Panc1 (cell line): ENCODE data around the gene SLC19A1. TPM values are rescaled to one million over a fixed set of nuclear protein-coding genes. Genes with fewer than 3 reads are reported as not detected.

Experiments used
- ATAC-seq: fragments of 200-7000 bp; cut with Tn5 transposase; 2 replicates; pipeline ENCODE4 v1.9.1; 2020; ENCODE audit warnings: mild to moderate bottlenecking, moderate library complexity
- BruUV-seq: library from RNA; stranded (reverse); fragments of 400-500 nt; replicated peaks from 2 replicates; lab custom pipeline; 2021; lab: Mats Ljungman, UMichigan
- CTCF ChIA-PET: fragments of 300-600 bp; sonication (Branson Sonifier 250); formaldehyde crosslinking; loops from one replicate; lab custom pipeline; 2022; ENCODE audit warnings: antibody characterized with exemption; lab: Charles Lee
- POLR2A ChIA-PET: fragments of 300-600 bp; sonication (Branson Sonifier 250); formaldehyde crosslinking; loops from one replicate; lab custom pipeline; 2022; ENCODE audit warnings: antibody characterized with exemption; lab: Charles Lee
- DNase-seq: peaks from one replicate; pipeline ENCODE4 v3.0.0-alpha.2; 2010; ENCODE audit warnings: low read depth, low spot score
- H3K27ac ChIP-seq: 2 replicates; pipeline ENCODE4 v1.5.1; 2011; ENCODE audit warnings: mild to moderate bottlenecking, low read length, inconsistent platforms
- H3K27me3 ChIP-seq: fragments of 200-500 bp; sonication (Bioruptor generic); 2 replicates; pipeline ENCODE4 v1.6.0; 2014; ENCODE audit warnings: low read length, inconsistent platforms; ENCODE audit not compliant: control insufficient read depth, insufficient read depth
- H3K36me3 ChIP-seq: fragments of 200-500 bp; sonication (Bioruptor generic); 2 replicates; pipeline ENCODE4 v1.5.1; 2014; ENCODE audit warnings: inconsistent platforms, mild to moderate bottlenecking, low read length, moderate library complexity; ENCODE audit not compliant: control insufficient read depth, insufficient read depth
- H3K4me1 ChIP-seq: 2 replicates; pipeline ENCODE4 v1.5.1; 2011; ENCODE audit warnings: inconsistent platforms, mild to moderate bottlenecking, low read length, moderate library complexity; ENCODE audit not compliant: control insufficient read depth, insufficient read depth
- H3K4me3 ChIP-seq, 2 experiments: 2 replicates each; pipeline ENCODE4 v1.5.1; 2011 to 2012; ENCODE audit warnings: low read depth in 2 of 2, low read length in 2 of 2, mild to moderate bottlenecking in 2 of 2, inconsistent platforms in 1 of 2, moderate library complexity in 1 of 2
- H3K9me3 ChIP-seq: fragments of 200-500 bp; sonication (Bioruptor generic); 2 replicates; pipeline ENCODE4 v1.5.1; 2014; ENCODE audit warnings: low read depth, mild to moderate bottlenecking, inconsistent platforms, low read length, moderate library complexity; ENCODE audit not compliant: control insufficient read depth, insufficient read depth
- POLR2AphosphoS5 ChIP-seq: IDR thresholded peaks from 2 replicates; pipeline ENCODE4 v1.6.1; 2012; ENCODE audit warnings: mild to moderate bottlenecking, low read depth, low read length, moderate library complexity
- SIN3A ChIP-seq: IDR thresholded peaks from 2 replicates; pipeline ENCODE4 v1.6.1; 2012; ENCODE audit warnings: low read depth, mild to moderate bottlenecking, low read length, moderate library complexity, borderline replicate concordance; ENCODE audit not compliant: insufficient read depth
- TCF7L2 ChIP-seq: IDR thresholded peaks from 2 replicates; pipeline ENCODE4 v1.6.1; 2011; ENCODE audit warnings: mild to moderate bottlenecking, low read depth, low read length, inconsistent platforms
- in situ Hi-C: cut with HindIII; loops from 2 replicates; pipeline ENCODE4 v1.10.0; 2016; ENCODE audit warnings: low sequenced_read_pairs, low pct_unique_long_range_greater_than_20kb
- intact Hi-C: fragments of 100-400 bp; cut with micrococcal nuclease; formaldehyde crosslinking; loops from one replicate; pipeline ENCODE4 v1.10.0; 2022; ENCODE audit not compliant: unreplicated experiment
- total RNA-seq: library from RNA; stranded (reverse); gene quantifications from one replicate; pipeline ENCODE4 v1.2.1, GENCODE V29; 2021; ENCODE audit not compliant: unreplicated experiment
- TF ChIP-seq, protein P1 (sequence below): fragments of 450-650 bp; IDR thresholded peaks from 2 replicates; pipeline ENCODE4 v1.5.1; 2017; ENCODE audit warnings: mild to moderate bottlenecking
- TF ChIP-seq, protein P2 (sequence below), 2 experiments: IDR thresholded peaks; 2 replicates each; pipeline ENCODE4 v1.6.1; 2011 to 2012; ENCODE audit warnings: low read depth in 2 of 2, control low read depth in 1 of 2, low read length in 1 of 2, mild to moderate bottlenecking in 1 of 2, moderate library complexity in 1 of 2; ENCODE audit not compliant: insufficient read depth in 1 of 2

The SLC19A1 gene
- total RNA-seq, 1 experiment from 2014 or later, result 24.5 TPM

DNA sequence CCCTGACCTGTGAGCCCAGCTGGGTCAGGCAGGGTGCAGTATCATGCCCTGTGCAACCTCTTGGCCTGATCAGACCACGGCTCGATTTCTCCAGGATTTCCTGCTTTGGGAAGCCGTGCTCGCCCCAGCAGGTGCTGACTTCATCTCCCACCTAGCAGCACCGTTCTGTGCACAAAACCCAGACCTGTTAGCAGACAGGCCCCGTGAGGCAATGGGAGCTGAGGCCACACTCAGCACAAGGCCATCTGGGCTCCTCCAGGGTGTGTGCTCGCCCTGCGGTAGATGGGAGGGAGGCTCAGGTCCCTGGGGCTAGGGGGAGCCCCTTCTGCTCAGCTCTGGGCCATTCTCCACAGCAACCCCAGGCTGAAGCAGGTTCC lies 29.6 kb downstream of the SLC19A1 start:
- ChIA-PET CTCF (no interaction called here), POLR2A (no interaction called here)
- H3K4me1 ChIP-seq, result peaks cover 30% of the 10 kb centered on the region
- no peak overlapping the region for H3K4me3 ChIP-seq
- TF ChIP-seq SIN3A (no peak), TCF7L2 (no peak), POLR2AphosphoS5 (no peak; the same call in 1 of the 2 replicates)
- TF ChIP-seq, protein P1, sequence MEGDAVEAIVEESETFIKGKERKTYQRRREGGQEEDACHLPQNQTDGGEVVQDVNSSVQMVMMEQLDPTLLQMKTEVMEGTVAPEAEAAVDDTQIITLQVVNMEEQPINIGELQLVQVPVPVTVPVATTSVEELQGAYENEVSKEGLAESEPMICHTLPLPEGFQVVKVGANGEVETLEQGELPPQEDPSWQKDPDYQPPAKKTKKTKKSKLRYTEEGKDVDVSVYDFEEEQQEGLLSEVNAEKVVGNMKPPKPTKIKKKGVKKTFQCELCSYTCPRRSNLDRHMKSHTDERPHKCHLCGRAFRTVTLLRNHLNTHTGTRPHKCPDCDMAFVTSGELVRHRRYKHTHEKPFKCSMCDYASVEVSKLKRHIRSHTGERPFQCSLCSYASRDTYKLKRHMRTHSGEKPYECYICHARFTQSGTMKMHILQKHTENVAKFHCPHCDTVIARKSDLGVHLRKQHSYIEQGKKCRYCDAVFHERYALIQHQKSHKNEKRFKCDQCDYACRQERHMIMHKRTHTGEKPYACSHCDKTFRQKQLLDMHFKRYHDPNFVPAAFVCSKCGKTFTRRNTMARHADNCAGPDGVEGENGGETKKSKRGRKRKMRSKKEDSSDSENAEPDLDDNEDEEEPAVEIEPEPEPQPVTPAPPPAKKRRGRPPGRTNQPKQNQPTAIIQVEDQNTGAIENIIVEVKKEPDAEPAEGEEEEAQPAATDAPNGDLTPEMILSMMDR, result no peak
- TF ChIP-seq, protein P2, sequence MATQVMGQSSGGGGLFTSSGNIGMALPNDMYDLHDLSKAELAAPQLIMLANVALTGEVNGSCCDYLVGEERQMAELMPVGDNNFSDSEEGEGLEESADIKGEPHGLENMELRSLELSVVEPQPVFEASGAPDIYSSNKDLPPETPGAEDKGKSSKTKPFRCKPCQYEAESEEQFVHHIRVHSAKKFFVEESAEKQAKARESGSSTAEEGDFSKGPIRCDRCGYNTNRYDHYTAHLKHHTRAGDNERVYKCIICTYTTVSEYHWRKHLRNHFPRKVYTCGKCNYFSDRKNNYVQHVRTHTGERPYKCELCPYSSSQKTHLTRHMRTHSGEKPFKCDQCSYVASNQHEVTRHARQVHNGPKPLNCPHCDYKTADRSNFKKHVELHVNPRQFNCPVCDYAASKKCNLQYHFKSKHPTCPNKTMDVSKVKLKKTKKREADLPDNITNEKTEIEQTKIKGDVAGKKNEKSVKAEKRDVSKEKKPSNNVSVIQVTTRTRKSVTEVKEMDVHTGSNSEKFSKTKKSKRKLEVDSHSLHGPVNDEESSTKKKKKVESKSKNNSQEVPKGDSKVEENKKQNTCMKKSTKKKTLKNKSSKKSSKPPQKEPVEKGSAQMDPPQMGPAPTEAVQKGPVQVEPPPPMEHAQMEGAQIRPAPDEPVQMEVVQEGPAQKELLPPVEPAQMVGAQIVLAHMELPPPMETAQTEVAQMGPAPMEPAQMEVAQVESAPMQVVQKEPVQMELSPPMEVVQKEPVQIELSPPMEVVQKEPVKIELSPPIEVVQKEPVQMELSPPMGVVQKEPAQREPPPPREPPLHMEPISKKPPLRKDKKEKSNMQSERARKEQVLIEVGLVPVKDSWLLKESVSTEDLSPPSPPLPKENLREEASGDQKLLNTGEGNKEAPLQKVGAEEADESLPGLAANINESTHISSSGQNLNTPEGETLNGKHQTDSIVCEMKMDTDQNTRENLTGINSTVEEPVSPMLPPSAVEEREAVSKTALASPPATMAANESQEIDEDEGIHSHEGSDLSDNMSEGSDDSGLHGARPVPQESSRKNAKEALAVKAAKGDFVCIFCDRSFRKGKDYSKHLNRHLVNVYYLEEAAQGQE (IDR thresholded peaks at IDR 0.05; ENCODE audit: insufficient read depth in 1 of 2, low read depth in 2 of 2, low read length in 1 of 2), result no peak
- ATAC-seq (no peak; the same call in none of the 2 replicates), DNase-seq (no peak)
- H3K27ac ChIP-seq, result 0 out of 2 replicates have a peak overlapping the region, but pooled peaks have one; percentile 34
- in situ Hi-C loops (no loop called here), intact Hi-C loops (no loop called here)
- BruUV-seq, result TSS peak; percentile 96
- H3K27me3 ChIP-seq, result no peaks in the 10 kb centered on the region
- H3K9me3 ChIP-seq, result no peaks in the 10 kb centered on the region
- H3K36me3 ChIP-seq, result no peaks in the 10 kb centered on the region

DNA sequence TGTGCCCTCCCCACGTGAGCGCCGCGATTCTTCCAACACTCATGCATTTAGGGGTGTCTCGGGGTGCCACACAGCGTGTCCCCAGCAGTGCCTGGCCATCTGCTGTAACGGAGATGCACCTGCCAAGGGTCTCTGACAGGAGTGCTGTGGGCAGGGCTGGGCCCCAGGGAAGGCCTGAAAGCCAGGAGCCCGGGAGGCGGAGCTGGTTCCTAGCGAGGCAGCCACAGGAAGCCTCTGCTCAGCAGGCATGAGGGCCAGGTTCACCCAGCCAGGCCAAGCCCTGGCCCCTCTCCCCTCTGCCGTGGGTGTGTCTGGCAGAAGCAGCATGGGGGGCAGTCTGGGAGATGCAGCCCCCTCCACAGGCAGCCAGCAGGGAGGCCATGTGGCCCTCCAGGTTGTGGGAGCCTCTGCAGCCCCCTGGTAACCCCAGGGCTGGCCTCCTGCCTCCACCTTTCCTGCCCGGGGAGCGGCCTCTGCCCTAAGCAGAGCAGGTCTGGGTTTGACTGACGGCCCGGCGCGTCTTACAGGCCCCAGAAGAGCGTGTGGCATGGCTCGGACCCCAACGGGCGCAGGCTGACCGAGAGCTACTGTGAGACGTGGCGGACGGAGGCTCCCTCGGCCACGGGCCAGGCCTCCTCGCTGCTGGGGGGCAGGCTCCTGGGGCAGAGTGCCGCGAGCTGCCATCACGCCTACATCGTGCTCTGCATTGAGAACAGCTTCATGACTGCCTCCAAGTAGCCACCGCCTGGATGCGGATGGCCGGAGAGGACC lies 30.4 kb downstream of the SLC19A1 start:
- TF ChIP-seq, protein P2 (IDR thresholded peaks at IDR 0.05; ENCODE audit: insufficient read depth in 1 of 2, low read depth in 2 of 2, low read length in 1 of 2), result no peak
- TF ChIP-seq POLR2AphosphoS5, result no peak
- ATAC-seq (no peak), DNase-seq (no peak)
- no peaks in the 10 kb centered on the region for H3K36me3 ChIP-seq
- H3K4me1 ChIP-seq, result peaks cover 31% of the 10 kb centered on the region
- POLR2A ChIA-PET, result no interaction called here
- BruUV-seq, result no TSS peak
- intact Hi-C loops (no loop called here), in situ Hi-C loops (no loop called here)
- H3K9me3 ChIP-seq, result no peaks in the 10 kb centered on the region
- H3K27ac ChIP-seq, result 0 out of 2 replicates have a peak overlapping the region, but pooled peaks have one; percentile 12
- no peak overlapping the region for H3K4me3 ChIP-seq
- CTCF ChIA-PET, result no interaction called here
- no peaks in the 10 kb centered on the region for H3K27me3 ChIP-seq
